Left lobe of liver (tissue), 2 donors: Measurements from ENCODE around the gene PTK6. TPM values are rescaled to one million over a fixed set of nuclear protein-coding genes. Genes with fewer than 3 reads are reported as not detected.
A peak's percentile ranks its signal among the peaks of the same experiment; 100 is the strongest.
"Not testable (repeated sequence)": the region's sequence is repeated elsewhere in the genome, so short reads cannot be mapped to it uniquely, and the experiment has no call there.

Source experiments
- ATAC-seq: fragments of 200-7000 bp; cut with Tn5 transposase; one replicate; pipeline ENCODE4 v1.9.1; 2020; ENCODE audit warnings: mild to moderate bottlenecking, moderate library complexity
- DNase-seq: peaks from one replicate; pipeline ENCODE4 v3.0.0-alpha.2; 2020; ENCODE audit warnings: low spot score
- total RNA-seq: library from RNA; stranded (reverse); gene quantifications from one replicate; pipeline ENCODE4 v1.2.1, GENCODE V29; 2021
- donor health status: DM: no; HTN: no; CAD: no; lungs with moderate emphysema.
- donor health status: DM: no; HTN: yes; CAD: no.

PTK6 gene
- total RNA-seq, 1 donor from 2014 or later: 12.0 TPM

GRCh38 chr20:63517376-63518309, 19.5 kb downstream of the PTK6 start:
- DNase-seq: peak; percentile 45

DNA sequence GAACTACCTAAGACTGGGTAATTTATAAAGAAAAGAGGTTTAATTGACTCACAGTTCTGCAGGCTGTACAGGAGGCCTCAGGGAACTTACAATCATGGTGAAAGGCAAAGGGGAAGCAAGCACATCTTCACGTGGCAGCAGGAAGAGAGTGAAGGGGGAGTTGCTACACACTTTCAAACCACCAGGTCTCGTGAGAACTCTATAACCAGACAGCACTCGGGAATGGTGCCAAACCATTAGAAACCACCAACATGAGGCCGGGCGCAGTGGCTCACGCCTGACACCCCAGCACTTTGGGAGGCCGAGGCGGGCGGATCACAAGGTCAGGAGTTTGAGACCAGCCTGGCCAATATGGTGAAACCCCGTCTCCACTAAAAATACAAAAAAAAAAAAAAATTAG, 22.7 kb downstream of the PTK6 start:
- DNase-seq, ATAC-seq: not testable (repeated sequence)

More at GRCh38 chr20:63517376-63518309, 19.5 kb downstream of the PTK6 start:
- no peak for ATAC-seq

DNA sequence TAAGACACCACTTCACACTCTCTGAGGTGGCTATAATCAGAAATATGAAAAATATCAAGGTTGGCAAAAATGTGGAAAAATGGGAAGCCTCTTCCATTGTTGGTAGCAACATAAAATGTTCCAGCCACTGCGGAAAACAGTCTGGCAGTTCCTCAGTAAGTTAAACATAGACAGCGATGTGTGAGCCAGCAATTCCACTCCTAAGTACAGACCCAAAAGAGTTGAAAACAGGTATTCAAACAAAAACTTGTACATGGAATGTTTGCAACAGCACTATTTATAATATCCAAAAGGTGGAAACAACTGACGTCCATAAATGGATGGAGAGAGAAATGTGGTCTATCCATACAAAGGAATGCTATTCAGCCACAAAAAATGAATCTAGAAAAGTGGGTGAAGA, 24.0 kb downstream of the PTK6 start:
- DNase-seq (no peak), ATAC-seq (no peak)

GRCh38 chr20:63509088-63509564, 28.1 kb downstream of the PTK6 start:
- DNase-seq: no peak
- ATAC-seq: no peak

- DNase-seq: no peak
- ATAC-seq: no peak
These were observed 29.0 kb downstream of the PTK6 start for GRCh38 chr20:63508072-63508768.

DNA sequence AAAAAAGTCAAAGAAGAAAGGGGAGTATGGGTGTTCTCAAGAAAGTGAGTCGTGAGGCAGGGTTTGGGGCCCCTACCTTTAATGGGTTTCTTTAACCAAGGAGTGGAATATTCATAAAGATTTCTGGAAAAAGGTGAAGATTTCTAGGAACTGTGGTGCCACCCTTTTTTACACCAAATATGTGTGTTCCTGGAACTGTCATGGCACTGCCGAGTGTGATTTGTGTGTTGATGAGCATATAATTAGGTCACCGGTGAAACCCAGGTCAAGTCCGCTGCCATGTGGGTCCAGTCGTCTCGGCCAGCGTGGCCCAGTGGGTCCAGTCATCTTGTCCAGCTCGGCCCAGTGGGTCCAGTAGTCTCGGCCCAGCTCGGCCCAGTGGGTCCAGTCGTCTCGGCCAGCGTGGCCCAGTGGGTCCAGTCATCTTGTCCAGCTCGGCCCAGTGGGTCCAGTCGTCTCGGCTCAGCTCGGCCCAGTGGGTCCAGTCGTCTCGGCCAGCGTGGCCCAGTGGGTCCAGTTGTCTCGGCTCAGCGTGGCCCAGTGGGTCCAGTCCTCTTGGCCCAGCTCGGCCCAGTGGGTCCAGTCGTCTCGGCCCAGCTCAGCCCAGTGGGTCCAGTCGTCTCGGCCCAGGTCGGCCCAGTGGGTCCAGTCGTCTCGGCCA, 30.0 kb downstream of the PTK6 start:
- ATAC-seq (no peak), DNase-seq (no peak)

GRCh38 chr20:63505723-63506122, 31.5 kb downstream of the PTK6 start:
- DNase-seq (no peak), ATAC-seq (no peak)

DNA sequence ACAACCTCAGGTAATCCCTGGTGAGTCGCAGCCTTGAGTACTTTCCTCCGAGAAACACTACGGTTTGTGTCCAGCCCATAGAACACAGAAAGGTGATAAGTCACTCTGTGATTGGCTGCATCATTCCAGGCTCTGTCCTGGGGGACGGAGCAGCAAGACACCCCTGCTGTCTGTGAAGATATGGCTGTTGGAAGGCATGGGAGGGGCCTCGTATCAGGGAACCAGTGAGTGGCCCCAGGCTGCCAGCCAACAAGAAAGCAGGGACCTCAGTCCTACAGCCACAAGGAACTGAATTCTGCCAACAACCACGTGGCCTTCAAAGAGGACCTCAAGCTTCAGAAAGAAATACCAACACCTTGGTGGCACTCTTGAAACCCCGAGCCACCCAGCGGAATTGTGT, 31.9 kb downstream of the PTK6 start:
- ATAC-seq: no peak

DNA sequence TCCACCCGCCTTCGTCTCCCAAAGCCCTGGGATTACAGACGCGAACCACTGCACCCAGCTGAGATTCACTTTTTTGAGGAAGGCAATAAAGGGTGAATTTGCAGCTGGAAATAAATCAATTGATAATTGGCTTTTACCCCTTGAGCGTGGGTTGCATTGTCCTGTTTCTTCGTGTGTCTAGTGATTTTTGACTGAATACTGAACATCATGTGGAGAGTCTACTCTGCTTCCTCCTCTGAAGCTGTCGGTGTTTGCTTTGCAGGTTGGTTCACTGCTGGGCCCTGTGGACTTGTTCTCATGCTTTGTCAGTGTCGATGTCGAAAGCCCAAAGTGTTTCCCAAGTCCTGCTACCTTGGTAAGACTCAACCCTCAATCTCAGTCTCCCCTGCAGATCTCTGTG, 32.5 kb downstream of the PTK6 start:
- ATAC-seq (no peak), DNase-seq (no peak)

More for the DNA sequence above, 31.9 kb downstream of the PTK6 start:
- no peak for DNase-seq

- no peak for DNase-seq
- no peak for ATAC-seq
These were observed 33.7 kb downstream of the PTK6 start for GRCh38 chr20:63503524-63503923.

DNA sequence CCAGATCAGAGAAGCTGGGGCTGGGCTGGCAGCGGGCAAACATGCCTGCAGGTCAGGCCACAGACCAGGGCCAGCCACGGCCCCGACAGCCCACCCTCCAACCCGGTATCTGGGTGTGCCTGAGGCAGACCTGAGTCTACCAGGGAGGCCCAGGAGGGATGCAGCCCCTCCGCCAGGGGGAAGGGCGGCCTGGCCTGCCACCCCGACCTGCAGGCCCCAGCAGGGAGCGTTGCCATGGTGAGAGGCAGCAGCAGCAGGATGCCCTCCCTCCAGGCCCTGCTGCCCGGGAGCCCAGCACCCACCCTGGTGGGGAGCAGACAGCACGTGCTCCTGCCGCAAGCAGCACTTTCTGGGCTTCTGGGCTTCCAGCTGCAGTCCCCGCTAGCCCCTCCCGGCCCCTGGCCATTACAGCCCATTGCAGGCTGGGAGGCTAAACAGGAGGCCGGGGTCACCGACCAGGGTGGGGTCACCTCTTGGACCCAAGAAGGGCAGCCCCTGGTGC, 34.5 kb downstream of the PTK6 start:
- DNase-seq: no peak
- ATAC-seq: no peak

DNA sequence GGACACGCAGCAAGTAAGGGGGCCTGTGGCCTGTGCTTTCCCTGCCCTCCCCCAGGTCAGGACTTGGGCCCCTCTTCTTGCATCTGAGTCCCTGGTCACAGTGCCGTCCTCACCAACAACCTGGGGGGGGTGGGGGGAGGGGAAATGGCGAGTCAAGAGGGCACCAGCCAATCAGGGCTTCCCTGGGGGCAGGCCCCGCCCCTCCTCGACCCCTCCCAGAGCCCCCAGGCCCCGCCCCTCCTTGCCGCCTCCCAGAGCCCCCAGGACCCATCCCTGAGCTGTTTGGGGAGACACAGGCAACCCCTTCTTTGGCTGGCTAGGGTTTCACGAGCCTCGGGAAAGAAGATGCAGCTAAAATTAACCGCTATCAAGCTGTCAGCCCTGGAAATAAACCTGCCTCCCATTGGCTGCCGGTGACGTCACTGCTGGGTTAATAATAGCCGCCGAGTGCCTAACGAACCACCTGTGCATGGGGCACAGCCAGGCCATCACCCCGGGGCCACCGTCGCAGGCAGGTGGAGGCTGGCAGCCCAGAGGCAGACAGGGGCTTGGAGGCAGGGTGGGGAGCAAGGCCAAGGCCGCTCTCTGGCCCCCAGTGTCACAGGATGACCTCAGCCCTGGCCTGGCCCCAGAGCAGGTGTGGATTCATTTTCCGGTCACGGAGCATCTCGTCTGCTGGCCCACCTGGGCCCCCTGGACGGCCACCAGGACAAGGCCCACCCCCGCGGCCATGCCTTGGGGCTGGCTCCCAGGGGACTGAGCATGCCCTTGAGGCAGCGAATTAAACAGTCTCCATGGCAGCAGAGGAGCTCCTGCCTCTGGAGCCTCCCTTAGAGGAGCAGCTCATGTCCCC, 35.1 kb downstream of the PTK6 start:
- ATAC-seq (no peak), DNase-seq (no peak)

DNA sequence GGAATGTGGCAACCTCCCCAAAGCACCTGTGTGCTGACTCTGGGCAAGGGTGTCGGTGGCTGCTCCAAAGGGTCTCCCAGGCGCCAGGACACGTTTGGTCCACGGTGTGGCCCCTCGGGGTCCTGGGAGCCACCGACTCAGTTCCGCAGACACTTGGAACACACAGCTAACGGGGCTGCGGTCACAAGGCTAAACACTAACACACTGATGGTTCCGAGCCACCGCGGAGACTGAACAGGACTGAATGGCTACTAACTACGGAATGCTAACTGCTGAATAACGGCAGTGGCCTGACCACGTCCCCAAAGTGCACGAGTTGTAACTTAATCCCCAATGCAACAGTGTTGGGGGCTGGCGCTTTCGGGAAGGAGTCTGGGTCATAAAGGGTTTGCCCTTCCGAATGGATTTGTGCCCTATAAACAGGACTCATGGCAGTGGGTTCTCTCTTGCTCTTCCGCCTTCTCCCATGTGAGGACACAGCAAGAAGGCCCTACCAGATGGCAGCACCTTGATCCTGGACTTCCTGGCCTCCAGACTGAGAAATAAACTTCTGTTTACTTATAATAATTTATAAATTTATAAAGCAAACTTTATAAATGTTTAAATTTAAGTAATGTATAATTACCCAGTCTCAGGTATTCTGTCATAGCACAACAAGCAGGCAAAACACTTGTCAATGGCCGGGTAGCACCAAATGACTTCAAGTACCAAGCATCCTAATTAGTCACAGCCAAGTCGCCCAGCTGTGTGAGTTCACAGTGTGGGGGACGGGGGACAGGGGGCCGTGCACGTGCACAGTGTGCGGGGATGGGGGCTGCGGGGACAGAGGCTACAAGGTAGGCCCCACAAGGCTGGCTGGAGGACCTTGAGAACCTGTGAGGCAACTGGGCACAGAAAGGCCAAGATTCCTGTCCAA, 36.0 kb downstream of the PTK6 start:
- no peak for DNase-seq

DNA sequence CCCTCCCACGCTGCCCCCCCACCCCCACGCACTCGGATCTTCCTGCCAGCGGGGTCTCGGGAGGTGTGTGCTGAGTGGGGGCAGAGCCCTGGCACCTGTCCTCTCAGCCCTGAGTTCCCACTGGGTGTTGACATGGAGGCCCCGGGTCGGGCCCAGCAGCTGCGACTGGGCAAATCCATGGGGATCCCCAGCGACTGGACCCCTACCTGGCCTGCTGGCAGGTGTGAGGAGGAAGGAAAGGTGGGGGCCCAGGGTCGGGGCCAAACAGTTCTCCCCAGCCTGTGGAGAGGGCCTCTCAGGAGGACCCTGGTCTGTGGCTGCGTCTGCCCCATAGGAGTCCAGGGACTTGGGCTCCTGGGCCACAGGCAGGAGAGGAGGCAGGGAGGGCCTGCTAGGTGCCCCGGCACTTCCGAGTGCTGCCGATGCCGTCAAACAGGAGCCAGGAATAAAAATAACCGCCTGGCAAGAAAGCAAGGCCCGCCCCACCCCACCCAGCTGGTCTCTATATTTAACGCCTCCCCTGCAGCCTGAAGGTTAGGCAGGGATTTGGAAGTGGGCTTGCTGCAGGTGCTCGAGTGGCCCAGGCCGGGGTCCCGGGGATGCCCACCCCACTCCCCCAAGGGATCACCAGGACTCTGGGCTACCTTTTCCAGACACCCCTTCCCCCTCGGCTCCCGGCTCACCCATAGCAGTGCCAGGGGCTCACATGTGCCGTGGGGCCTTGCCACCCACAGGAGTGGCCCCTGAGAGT, 36.9 kb downstream of the PTK6 start:
- ATAC-seq: no peak
- no peak for DNase-seq

More for the DNA sequence above, 36.0 kb downstream of the PTK6 start:
- ATAC-seq: no peak

GRCh38 chr20:63499338-63499969, 37.7 kb downstream of the PTK6 start:
- no peak for ATAC-seq
- no peak for DNase-seq

DNA sequence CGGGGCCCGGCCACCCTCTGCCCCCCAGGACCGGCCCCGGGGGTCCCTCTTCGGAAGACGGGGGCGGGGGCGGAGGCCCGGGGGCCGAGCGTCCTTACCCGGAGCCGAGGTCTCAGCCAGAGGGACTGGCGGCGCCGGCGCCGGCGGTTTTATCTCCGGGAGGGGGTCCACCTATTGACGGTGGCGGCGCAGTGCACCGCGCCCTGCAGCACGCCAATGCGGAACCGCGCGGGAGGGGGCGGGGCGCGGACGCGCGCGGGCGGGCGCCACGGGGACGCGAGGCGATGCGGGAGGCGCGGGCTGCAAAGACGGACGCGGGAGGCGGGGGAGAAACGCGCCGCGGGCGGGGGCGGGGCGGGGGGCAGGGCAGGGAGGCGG, 38.2 kb downstream of the PTK6 start, which contains the start of gene EEF1A2:
TSS of gene EEF1A2 (minus strand) at position 124 of the 378 bp plus-strand sequence. CDS start 1,320 bp downstream, outside the sequence.
- DNase-seq: no peak
- ATAC-seq: no peak
